ENCODE results near the gene MIAT.

GRCh38 chr22:26648528-26649388, 8.6 kb upstream of the MIAT start:
- TF ChIP-seq POLR2A (IDR thresholded peaks at IDR 0.05; ENCODE audit: low read depth, low read length) (no peak), POLR2AphosphoS5 (IDR thresholded peaks at IDR 0.05; ENCODE audit: low read depth, low read length) (no peak), SPI1 (IDR thresholded peaks at IDR 0.05; ENCODE audit: low read depth, low read length) (no peak), TAF1 (IDR thresholded peaks at IDR 0.05; ENCODE audit: low read depth, low read length) (no peak), POU2F2 (IDR thresholded peaks at IDR 0.05; ENCODE audit: low read depth, low read length) (no peak), PAX5 (IDR thresholded peaks at IDR 0.05; ENCODE audit: insufficient read depth, low read length, severe bottlenecking) (no peak)

All from GM12891 (cell line).